AG10803 (cell line): ENCODE measurements around the gene NOCT.
A peak's percentile ranks its signal among the peaks of the same experiment; 100 is the strongest.

Experiments
- DNase-seq: peaks from one replicate; pipeline ENCODE4 v3.0.0; 2010; ENCODE audit warnings: low read depth
- H3K4me3 ChIP-seq: 2 replicates; pipeline ENCODE4 v1.5.1; 2011; ENCODE audit warnings: mild to moderate bottlenecking, low read length, control low read depth
- TF ChIP-seq, protein P1 (sequence below): conservative IDR thresholded peaks from 2 replicates; pipeline ENCODE4 v1.5.1; 2011; ENCODE audit warnings: mild to moderate bottlenecking, low read length, control low read depth, inconsistent platforms

The NOCT gene, protein sequence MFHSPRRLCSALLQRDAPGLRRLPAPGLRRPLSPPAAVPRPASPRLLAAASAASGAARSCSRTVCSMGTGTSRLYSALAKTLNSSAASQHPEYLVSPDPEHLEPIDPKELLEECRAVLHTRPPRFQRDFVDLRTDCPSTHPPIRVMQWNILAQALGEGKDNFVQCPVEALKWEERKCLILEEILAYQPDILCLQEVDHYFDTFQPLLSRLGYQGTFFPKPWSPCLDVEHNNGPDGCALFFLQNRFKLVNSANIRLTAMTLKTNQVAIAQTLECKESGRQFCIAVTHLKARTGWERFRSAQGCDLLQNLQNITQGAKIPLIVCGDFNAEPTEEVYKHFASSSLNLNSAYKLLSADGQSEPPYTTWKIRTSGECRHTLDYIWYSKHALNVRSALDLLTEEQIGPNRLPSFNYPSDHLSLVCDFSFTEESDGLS

DNA sequence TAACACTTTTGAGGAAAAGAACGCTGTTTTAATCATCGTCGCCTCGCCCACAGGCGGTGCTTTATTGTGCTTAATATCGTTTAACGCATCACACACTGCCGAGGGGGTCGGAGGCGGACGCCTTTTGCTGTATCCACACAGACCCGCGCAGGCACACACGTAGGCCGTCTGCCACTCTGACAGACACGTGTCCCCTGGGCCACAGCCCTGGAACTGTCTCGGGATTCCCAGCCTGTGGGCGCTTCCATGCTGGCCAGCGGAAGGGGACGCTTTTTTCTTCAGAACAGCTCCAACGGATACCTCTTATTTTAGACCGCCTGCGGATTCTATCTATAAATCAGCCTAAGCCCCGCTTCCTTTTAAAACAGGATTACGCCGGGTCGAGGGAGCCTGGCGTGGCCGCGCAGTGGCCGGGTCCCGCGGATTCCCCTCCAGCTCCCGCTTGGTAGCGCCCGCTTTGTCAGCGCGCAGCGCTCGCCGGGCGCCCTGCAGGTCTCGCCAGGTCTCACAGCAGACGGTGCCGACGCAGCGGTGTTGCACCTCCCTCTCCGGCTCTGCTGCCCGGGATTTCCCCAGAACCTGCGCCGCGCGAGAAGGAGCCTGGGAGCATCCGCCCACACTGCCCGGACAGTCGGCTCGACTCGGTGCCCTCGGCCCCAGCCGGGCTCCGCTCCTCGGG, at the start of gene NOCT:
Gene NOCT (plus strand): TSS at position 513 of the 679 bp plus-strand sequence. CDS start 201 bp downstream, outside the sequence.
- peak within 1 kb of the TSS; percentile 87 for H3K4me3 ChIP-seq
- TF ChIP-seq, protein P1, sequence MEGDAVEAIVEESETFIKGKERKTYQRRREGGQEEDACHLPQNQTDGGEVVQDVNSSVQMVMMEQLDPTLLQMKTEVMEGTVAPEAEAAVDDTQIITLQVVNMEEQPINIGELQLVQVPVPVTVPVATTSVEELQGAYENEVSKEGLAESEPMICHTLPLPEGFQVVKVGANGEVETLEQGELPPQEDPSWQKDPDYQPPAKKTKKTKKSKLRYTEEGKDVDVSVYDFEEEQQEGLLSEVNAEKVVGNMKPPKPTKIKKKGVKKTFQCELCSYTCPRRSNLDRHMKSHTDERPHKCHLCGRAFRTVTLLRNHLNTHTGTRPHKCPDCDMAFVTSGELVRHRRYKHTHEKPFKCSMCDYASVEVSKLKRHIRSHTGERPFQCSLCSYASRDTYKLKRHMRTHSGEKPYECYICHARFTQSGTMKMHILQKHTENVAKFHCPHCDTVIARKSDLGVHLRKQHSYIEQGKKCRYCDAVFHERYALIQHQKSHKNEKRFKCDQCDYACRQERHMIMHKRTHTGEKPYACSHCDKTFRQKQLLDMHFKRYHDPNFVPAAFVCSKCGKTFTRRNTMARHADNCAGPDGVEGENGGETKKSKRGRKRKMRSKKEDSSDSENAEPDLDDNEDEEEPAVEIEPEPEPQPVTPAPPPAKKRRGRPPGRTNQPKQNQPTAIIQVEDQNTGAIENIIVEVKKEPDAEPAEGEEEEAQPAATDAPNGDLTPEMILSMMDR: 0 out of 2 replicates have a peak, but pooled peaks have one; percentile 3
- peak; percentile 89 for DNase-seq

DNA sequence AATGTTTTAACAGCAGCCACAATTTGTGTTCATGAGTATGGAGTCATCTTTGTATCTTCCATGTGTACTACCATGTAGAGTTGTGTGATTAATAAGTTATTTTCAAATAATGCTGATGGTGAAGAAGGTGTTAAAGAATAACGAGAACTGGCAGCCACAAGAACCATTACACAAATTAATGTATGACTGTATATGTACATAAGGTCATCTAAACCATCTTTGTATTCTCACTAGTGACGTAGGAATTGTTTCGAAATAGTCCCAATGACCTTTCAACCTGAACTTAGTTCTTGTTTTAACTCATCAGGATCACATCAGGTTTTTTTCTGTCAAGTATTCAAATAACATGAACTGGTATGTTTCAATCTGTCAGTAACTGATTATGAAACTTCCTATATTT, 48.3 kb upstream of the NOCT start:
- TF ChIP-seq, protein P1: no peak
- H3K4me3 ChIP-seq: no peak overlapping the region
- DNase-seq: no peak

DNA sequence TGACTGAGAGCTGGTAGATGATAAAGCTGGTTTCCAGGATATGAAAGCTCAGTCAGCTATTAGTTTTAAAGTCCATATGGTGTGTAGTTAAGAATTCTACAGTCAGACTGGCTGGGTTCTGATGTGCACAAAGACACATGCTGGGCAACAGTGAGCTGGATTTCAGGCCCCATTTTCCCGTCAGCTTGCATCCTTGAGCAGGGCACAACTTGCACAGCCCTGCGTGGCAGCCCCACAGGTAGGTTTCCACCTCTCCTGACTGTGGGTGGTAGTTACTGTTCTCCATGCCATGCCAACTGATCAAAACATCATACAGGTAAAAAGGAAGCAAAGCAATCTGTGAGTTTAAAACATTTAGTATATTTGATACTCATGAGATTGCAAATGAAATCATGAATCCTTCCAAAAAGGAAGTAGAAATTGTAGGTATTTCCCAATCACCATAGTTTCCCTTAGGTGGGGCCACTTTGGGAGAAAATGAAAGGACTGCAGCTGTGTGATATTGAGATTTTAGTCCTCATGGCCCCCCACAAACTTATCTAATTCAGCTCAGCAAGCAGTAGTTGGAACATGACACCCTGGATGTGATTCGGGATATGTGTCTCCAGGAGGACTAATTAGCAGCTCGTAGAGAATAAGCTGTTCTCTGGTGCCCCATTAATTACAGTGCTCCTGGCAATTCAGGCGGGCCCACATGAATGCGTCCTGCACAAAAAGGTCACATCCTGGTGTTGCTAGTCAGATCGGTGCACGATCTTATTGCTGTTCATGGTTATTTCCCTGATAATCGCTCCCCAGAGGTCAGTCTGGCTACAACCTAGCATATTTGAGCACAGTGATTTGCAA, 42.4 kb upstream of the NOCT start:
- TF ChIP-seq, protein P1: no peak
- H3K4me3 ChIP-seq: no peak overlapping the region
- DNase-seq: no peak

DNA sequence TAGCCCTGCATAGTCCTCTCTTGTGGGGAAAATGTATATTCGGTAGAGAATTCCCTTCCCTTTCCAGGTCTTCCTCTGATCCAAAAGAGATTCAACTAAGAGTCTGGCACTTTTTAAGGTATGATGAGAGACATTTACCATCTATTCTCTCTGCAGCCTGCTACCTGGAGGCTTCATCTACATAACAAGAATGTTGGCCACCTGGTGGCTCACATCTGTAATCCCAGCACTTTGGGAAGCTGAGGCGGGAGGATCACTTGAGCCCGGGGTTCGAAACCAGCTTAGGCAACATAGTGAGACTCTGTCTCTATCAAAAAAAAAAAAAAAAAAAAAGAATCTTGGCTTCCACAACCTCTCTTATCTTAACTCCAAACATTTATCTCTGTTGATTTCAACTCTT, 40.4 kb upstream of the NOCT start:
- TF ChIP-seq, protein P1: no peak
- no peak overlapping the region for H3K4me3 ChIP-seq
- DNase-seq: no peak

DNA sequence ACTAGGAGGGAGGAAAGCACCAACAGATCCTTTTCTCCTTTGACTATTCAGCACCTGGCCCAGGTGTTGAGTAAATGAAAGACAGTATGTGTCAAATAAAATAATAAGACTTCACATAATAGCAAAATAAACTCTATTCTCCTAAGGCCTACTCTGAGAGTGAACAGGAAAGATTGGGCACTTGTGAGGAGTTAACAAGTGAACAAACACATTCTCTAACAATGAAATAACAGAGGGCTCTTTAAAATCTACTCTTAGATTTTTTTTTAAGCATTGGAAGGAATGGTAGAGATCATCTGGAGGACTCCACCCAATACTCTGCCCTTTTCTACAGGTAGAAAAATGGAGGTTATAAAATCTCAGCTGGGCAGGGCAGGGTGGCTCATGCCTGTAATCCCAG, 39.1 kb upstream of the NOCT start:
- DNase-seq: no peak
- H3K4me3 ChIP-seq: no peak overlapping the region
- TF ChIP-seq, protein P1: no peak

DNA sequence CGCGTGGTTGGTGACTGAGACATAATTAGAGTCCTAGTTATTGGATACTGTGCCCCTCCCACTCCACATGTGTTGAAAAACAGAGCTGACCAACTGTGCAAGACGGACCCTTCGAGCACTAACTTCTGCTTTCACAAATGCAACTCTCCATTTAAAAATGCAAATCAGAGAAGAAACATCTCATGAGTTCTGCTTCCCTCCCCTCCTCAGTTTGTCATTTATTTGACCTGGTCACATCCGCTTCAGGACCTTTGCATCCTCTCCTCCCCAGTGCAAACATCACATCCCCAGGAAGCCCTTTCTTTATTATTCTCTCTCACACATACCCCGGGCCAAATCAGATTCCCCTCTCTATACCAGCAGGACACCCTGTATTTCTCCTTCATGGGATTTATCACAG, 38.1 kb upstream of the NOCT start:
- TF ChIP-seq, protein P1: no peak
- no peak overlapping the region for H3K4me3 ChIP-seq
- DNase-seq: no peak
